GM10248 (cell line): ENCODE results near the gene NUDT3.
"Not testable (repeated sequence)": the region's sequence is repeated elsewhere in the genome, so short reads cannot be mapped to it uniquely, and the experiment has no call there.

Experiments
- CTCF ChIA-PET: fragments of 300-600 bp; sonication (Branson Sonifier 250); formaldehyde crosslinking; extraction: SDS; loops from one replicate; lab custom pipeline; 2021; ENCODE audit warnings: antibody characterized with exemption; lab: Yijun Ruan, JAX
- POLR2A ChIA-PET: fragments of 350-650 bp; sonication (Branson Sonifier 250); formaldehyde crosslinking; extraction: SDS; loops from one replicate; lab custom pipeline; 2020; ENCODE audit warnings: antibody characterized with exemption; lab: Yijun Ruan, JAX
- DNase-seq: peaks from one replicate; pipeline ENCODE4 v3.0.0; 2012; ENCODE audit errors: extremely low spot score
- TF ChIP-seq, protein P1 (sequence below): IDR thresholded peaks from 2 replicates; pipeline ENCODE4 v1.5.1; 2012; ENCODE audit warnings: mild to moderate bottlenecking, low read depth; ENCODE audit errors: extremely low read depth, missing control alignments, control extremely low read depth

The NUDT3 gene

DNA sequence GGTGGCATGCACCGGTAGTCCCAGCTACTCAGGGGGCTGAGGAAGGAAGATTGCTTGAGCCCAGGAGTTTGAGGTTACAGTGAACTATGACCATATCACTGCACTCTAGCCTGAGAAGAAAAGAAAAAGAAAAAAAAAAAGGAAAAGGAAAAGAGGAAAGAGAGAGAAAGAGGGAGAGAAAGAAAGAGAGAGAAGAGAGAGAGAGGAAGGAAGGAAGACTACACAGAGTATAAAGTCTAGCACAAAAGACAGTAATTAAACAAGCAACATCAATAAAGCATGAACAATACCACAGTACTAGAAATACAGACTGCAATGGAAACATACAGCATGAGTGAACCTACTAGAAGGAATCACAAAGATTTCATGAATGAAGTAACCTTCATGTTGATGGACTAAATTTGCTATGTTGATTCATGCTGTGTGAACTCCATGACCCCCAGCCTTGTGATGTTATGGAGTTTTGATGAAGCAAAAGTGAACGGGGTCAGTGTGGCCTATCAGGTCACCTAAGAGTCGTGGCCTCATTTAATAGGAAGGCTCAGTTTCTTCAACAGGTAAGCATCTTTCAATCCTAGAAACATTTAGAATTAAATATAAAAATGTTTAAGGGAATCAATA, 57.6 kb downstream of the NUDT3 start:
- POLR2A ChIA-PET = no interaction called here
- no peak for DNase-seq
- CTCF ChIA-PET = no interaction called here
- TF ChIP-seq, protein P1, sequence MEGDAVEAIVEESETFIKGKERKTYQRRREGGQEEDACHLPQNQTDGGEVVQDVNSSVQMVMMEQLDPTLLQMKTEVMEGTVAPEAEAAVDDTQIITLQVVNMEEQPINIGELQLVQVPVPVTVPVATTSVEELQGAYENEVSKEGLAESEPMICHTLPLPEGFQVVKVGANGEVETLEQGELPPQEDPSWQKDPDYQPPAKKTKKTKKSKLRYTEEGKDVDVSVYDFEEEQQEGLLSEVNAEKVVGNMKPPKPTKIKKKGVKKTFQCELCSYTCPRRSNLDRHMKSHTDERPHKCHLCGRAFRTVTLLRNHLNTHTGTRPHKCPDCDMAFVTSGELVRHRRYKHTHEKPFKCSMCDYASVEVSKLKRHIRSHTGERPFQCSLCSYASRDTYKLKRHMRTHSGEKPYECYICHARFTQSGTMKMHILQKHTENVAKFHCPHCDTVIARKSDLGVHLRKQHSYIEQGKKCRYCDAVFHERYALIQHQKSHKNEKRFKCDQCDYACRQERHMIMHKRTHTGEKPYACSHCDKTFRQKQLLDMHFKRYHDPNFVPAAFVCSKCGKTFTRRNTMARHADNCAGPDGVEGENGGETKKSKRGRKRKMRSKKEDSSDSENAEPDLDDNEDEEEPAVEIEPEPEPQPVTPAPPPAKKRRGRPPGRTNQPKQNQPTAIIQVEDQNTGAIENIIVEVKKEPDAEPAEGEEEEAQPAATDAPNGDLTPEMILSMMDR = no peak

DNA sequence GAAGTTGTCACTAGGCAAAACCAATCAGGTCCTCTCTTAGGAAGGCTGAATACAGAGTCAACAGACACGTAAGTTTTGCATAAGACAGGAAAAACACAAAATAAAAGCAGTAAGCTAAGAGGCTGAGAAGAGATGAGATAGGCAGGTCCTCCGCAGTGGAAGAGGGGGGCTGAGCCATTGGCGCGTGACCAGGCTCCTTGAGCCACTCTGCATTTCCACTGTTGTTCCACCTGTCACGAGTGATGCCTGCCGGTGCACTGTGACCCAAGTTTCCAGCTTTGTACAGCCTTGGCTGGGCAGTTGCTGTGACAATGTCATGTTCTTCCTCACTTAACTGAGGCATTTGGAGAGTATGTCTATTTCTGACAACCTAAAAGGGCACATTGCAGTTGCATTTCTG, 58.6 kb downstream of the NUDT3 start:
- TF ChIP-seq, protein P1 = no peak
- POLR2A ChIA-PET = no interaction called here

DNA sequence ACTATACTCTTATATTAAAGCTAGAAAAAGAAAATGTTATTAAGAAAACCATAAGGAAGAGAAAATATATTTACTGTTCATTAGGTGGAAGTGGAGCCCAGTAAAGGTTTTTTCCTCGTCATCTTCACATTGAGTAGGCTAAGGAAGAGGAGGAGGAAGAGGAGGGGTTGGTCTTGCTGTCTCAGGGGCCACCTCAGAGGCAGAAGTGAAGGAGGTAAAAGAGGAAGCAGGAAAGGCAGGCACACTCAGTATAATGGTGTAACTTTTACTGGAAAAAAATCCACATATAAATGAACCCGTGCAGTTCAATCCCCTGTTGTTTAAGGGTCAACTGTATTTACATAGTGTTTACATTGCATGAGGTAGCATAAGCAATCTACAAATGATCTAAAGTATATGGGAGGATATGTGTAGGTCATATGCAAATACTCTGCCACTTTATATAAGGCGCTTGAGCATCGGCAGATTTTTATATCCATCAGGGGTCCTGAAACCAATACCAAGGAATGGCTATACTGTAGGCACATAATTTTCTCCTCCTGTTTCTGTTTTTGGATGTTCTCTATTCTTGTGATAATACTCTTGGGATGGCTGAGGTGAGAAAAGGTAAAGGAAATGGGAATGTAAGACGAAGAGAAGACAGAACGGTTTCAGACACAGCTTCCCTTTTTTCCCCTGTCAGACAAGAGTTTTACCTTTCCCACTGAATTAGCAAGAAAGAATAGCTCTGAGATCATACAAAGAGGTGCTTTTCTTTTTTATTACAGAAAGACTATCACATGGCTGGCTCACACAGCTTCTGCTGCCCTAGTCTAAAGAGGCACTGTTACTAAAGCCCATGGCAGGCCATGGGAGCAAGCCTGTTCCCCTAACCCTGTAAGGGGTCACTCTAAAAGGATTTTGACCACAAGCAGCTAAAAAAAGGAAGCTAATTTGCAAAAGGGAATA, 59.9 kb downstream of the NUDT3 start:
- TF ChIP-seq, protein P1 = no peak
- POLR2A ChIA-PET = no interaction called here
- CTCF ChIA-PET = interaction anchor here (0.9 to 1.9 kb wide), 7 partner anchors 8 to 60 kb away, joined by 3 to 8 read pairs (median 3); partner anchors contain the start of gene NUDT3
- DNase-seq = no peak

More for the DNA sequence above, 58.6 kb downstream of the NUDT3 start:
- DNase-seq = no peak
- CTCF ChIA-PET = interaction anchor here (1.1 to 1.9 kb wide), 3 partner anchors 10 to 59 kb away, joined by 3 to 8 read pairs (median 4); partner anchors contain the start of gene NUDT3

DNA sequence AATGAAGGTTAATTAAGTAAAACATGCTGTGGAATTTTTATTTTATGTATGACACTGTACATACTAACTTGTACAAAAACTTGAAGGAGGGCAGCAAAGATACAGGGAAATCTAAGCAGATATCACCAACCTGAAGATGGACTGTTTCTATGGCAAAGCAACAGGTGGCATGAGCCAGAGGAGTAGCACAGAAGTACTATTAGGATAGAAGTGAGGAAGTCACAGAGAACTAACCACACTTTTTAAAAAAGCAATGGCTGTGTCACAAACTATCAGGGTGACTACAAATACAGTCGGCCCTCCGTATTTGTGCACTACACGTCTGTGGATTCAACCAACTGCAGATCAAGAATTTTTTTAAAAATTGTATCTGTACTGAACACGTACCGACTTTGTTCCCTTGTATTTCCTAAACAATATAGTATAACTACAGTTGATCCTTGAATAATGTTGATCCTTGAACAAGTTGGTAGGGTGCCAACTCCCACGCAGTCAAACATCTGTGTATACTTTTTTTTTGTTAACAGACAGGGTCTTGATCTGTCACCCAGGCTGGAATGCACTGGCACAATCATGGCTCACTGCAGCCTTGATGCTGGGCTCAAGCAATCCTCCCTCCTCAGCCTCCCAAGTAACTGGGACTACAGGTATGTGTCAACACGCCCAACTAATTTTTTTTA, 61.0 kb downstream of the NUDT3 start:
- DNase-seq = no peak
- POLR2A ChIA-PET = no interaction called here
- CTCF ChIA-PET = interaction anchor here (1.4 kb wide), 1 partner anchor 9 kb away, joined by 3 read pairs; no protein-coding TSS in a partner anchor
- TF ChIP-seq, protein P1 = no peak

DNA sequence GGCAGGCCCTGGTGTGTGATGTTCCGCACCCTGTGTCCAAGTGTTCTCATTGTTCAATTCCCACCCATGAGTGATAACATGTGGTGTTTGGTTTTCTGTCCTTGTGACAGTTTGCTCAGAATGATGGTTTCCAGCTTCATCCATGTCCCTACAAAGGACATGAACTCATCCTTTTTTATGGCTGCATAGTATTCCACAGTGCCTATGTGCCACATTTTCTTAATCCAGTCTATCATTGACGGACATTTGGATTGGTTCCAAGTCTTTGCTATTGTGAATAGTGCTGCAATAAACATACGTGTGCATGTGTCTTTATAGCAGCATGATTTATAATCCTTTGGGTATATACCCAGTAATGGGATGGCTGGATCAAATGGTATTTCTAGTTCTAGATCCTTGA, 62.7 kb downstream of the NUDT3 start:
- POLR2A ChIA-PET, CTCF ChIA-PET, DNase-seq: not testable (repeated sequence)

DNA sequence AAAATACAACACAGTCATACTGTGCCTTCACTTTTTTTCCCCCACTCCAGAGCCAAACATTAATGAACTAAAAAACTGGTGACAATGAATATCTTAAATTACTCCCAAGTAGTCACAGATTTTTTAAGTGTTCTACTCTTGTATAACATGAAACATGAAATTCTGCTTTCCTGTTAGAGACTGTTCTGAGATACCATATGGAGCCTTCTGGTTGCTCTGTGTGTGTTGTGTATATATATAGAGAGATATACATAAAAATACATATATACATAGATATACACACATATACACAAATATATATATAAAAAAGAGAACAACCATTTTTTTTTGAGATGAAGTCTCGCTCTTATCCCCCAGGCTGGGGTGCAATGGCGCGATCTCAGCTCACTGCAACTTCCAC, 63.5 kb downstream of the NUDT3 start:
- no peak for DNase-seq
- TF ChIP-seq, protein P1 = no peak
- CTCF ChIA-PET = interaction anchor here (1.9 kb wide), 1 partner anchor 133 kb away, joined by 6 read pairs; no protein-coding TSS in a partner anchor
- POLR2A ChIA-PET = no interaction called here

DNA sequence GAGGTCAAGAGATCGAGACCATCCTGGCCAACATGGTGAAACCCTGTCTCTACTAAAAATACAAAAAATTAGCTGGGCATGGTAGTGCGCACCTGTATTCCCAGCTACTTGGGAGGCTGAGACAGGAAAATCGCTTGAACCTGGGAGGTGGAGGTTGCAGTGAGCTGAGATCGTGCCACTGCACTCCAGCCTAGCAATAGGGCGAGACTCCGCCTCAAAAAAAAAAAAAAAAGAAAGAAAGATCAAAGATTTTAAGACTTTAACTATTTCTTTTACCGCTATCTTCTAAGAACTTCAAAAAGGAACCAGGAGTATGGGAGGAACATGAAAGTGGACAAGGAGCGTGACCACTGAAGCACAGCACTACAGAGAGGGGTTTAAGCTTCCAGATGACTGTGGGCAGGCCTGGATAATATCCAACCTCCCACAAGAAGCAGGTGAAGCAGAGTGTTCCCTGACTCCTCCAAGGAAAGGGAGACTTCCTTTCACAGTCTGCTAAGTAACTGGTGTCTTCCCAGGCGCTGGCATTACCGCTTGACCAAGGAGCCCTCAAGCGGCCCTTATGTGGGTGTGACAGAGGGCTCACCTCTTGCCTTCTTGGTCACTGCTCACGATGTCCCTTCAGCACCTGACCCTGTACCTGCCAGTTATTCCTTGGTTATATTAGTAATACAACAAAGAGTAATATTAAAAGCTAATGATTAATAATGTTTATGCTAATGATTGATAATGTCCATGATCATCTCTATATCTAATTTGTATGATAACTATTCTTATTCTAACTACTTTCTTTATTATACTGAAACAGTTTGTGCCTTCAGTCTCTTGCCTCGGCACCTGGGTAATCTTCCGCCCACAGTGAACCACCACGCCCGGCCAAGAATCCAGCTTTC, 64.9 kb downstream of the NUDT3 start:
- POLR2A ChIA-PET, DNase-seq: not testable (repeated sequence)
- CTCF ChIA-PET = interaction anchor here (0.8 to 1.9 kb wide), 4 partner anchors 9 to 131 kb away, joined by 3 to 6 read pairs (median 4); no protein-coding TSS in a partner anchor
